Activated naive CD4-positive, alpha-beta T cell treated with Interleukin-2 at 50 U/mL for 16 hours (primary cell): Measurements from ENCODE around the gene BTBD3.

Experiments used
- DNase-seq: peaks from one replicate; pipeline ENCODE4 v3.0.0-alpha.2; 2020

Gene BTBD3

GRCh38 chr20:11918391-11918845 lies 725 bp downstream of the BTBD3 start:
- DNase-seq, result no peak

- no peak for DNase-seq
Measured at GRCh38 chr20:11918981-11919380, 1.3 kb downstream of the BTBD3 start.

DNA sequence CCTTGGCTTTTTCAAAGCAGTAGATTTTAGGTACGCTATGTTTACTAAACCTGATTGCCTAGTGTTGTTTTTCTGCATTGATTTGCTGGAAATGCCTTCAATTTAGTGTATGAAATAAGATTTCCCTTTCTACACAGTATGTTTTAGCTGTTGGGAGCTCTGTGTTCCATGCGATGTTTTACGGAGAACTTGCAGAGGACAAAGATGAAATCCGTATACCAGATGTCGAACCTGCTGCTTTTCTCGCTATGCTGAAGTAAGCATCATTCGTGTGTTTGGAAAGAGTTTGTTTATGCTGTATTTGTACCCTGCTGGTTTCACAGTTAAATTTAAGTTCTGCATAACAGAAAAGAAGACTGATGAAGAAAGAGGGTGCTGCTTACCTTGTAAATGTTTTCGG lies 1.9 kb downstream of the BTBD3 start:
- DNase-seq, result no peak

GRCh38 chr20:11920083-11920482 lies 2.4 kb downstream of the BTBD3 start:
- DNase-seq, result no peak

DNA sequence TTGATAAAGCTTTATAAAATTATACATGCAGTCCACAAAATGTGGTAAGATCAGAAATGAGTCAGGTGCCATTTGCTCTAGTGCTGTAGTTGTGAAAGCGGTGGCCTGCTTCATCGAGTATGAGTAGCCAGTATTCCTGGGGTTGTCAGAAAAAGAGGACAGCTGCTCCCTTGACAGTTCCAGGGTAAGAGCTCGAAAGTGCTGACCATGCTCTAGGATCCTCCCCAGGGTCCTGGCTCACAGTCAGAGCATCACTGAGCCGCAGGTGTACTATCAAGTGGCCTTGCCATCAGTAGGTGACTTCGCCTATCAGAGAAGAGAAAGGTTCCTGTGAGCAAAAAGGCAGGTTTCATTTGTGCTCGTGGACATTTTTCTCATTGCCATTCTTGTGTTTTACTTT lies 3.6 kb downstream of the BTBD3 start:
- DNase-seq, result no peak

GRCh38 chr20:11922561-11922960 lies 4.9 kb downstream of the BTBD3 start:
- no peak for DNase-seq

GRCh38 chr20:11924923-11925322 lies 7.2 kb downstream of the BTBD3 start:
- DNase-seq, result no peak

DNA sequence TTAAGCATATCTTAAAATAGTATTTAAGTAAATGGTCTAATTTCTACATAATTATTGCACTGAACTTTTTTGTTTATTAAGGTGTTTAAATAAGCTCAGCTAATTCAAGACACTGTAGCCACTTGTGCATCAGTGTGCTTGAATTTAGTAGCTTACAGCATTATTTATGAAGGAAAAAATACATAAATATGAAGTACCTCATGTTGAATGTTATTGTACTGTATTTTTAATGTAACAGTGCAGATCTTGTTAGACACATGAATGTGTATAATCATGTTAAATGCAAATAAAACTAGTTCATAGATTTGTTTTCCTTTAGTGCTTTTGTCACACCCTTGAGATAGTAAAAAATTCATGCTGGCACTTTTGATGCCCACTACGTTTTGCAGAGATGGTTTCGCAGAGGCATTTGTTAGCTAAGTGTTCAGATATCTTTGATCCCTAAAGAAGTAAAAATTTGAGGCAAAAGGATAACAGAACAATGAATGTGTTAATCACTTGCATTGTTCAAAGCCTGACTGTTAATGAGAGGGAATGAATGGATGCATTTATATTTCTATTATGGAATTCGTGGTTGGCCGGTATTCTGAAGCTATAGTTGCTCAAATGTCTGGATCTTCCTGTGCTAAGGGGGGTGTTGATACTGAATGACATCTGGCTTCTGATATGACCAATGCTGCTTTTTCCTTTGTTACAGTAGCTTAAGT lies 8.8 kb downstream of the BTBD3 start:
- no peak for DNase-seq

GRCh38 chr20:11929947-11930346 lies 12.3 kb downstream of the BTBD3 start:
- no peak for DNase-seq

- no peak for DNase-seq
Measured at GRCh38 chr20:11935212-11936154, 17.8 kb downstream of the BTBD3 start.

- DNase-seq, result no peak
Measured at GRCh38 chr20:11936157-11936556, 18.5 kb downstream of the BTBD3 start.

DNA sequence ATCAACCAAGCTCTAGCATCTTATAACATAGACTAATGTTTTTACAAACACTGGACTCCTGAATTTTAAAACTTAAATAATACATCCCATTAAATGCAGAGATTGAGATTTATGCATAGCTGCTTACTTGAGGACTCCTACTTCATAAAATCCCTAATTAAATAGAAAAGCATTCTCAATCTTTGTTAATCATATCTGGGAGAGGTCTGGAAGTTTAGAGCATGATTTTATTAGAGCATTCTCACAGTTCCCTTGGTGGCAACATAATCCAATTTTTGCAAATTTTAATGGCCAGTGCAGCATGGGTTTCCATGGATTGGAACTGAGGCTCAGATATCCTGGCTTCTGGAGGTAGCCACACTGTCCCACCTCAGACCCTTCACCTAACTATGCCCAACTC lies 19.5 kb downstream of the BTBD3 start:
- no peak for DNase-seq

DNA sequence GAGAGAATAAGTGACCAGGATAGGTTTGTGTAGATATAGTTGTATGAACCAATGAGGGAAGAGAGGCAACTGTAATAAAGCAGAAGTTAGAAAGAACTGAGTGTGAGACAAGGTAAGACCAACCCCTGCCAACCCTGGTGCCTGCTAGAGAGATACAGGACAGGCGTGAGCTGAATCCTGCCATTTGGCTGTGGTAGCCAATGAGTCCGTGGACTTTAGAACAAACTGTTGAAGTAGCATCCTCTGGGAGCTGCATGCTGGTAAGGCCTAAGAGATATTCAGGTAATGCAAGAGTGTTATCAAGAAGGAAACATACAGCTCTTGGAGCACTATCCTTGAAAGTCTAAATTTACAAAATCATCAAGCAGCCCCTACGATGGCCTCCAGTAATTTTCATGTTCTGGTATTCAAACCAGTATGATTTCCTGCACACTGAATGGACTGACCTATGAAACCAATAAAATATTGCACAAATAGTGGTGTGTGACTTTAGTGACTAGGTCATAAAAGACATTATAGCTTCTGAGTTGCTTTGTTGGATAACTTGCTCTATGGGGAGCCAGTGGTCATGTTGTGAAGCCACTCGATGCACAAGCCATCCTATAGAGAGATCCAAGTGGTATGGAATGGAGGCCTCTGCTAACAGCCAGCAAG lies 24.0 kb downstream of the BTBD3 start:
- DNase-seq, result no peak

GRCh38 chr20:11943778-11944177 lies 26.1 kb downstream of the BTBD3 start:
- no peak for DNase-seq

GRCh38 chr20:11948806-11949205 lies 31.1 kb downstream of the BTBD3 start:
- DNase-seq, result no peak

GRCh38 chr20:11949711-11950110 lies 32.0 kb downstream of the BTBD3 start:
- no peak for DNase-seq

DNA sequence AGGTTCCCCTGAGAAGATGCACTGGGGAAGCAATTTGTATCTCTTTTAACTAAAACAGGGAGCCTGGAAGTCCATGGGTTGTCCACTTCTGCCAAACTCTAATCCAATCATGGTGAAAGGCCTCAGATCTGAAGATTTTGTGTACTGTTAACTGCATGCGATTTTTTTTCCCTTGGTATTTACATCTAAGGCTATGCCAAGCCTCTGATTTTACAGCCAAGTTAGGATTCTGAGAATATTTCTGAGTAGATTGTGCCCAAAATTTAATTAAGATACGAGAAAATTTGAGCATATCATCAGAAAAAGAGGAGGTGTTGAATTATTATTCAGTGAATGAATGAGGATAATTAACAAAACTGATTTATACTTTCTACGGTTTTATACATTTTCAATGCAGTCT lies 34.0 kb downstream of the BTBD3 start:
- DNase-seq, result no peak

GRCh38 chr20:11952639-11953038 lies 34.9 kb downstream of the BTBD3 start:
- DNase-seq, result no peak

DNA sequence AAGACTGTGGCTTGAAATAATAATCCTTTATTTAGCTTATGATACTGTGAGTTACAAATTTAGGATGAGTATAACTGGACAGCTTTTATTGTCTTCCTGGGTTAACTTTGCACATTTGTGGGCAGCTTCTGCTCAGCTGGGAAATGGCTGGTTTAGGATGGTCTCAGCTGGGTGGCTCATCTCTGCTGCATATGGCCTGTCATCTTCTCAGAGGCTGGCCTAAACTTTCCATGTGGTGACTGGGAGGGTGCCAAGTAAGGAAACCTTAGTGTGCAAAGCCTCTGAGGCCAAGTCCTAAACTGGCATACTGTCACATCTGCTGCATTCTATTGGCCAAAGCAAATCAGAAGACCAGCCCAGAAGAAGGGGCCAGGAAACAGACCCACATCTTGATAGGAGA lies 40.2 kb downstream of the BTBD3 start:
- DNase-seq, result no peak

GRCh38 chr20:11958855-11959254 lies 41.2 kb downstream of the BTBD3 start:
- DNase-seq, result no peak

DNA sequence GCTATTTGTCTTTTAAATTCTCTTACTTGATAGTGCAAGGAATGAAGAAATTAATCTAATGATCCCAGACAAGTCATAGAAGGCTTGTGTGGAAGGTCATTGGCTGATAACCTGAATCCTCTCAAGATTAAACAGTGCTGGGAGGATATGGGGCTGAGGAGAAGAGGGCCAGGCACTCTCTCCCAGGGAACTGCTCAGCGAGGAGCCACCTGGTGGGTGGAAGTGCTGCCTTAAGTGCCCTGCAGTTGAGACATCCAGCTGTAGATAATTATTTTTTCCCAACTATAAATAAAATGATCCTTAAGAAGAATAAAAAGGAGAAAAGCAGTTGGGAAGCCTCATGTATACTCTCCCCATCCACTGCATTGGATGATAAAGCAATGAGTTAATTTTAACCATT lies 47.9 kb downstream of the BTBD3 start:
- DNase-seq, result no peak

DNA sequence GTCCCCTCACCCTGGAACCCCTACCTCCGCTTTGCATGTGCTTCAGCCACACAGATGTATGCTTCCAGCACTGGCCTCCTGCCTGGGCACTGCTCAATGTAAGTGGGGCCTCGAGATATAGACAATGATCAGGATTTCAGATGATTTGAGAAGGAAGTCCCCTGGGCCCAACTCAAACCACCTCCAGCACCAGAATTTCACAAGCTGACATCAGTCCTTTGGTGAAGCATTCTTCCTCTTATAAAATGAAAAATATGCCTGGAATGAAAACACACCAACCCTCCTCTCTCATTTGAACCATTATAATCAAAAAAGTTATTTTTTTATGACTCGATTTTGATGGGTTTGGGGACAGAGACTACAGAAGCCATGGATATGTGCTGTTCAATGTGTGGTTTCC lies 48.5 kb downstream of the BTBD3 start:
- DNase-seq, result no peak

DNA sequence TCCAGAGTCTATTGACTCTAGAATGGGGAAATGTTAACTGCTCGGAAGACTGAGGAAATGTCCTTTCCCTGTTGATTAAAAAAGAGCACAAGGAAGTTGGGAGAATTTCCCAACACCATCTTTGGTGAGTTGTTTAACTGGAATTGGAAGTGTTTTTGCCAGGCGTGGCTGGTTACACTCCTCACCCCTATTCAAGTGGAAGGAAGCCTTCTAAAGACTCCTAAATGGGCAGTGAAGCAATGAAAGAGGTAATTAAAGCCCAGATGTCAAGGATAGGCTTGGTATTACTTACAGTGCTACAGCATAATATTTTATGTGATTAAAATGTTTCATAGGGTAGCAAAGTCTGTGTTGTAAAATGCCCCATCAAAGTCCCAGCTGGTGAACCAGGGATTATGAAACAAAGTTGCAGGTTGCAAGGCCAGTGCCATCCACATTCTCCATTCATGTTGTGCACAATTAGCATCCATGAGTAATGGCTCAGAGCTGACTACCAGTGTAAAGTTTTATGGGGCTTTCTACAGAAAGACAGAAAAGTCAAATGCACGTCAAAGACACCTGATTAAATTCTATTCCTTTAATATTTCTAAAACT lies 52.6 kb downstream of the BTBD3 start:
- no peak for DNase-seq
